Stimulated activated CD4-positive, alpha-beta T cell treated with anti-CD3 and anti-CD28 coated beads, Interleukin-12 subunit alpha, Interleukin-12 subunit beta, amount 100 ng/mL, for 4 hours (primary cell): ENCODE results near the gene ATP6V1C2.
A peak's percentile ranks its signal among the peaks of the same experiment; 100 is the strongest.
"Not testable (repeated sequence)": the region's sequence is repeated elsewhere in the genome, so short reads cannot be mapped to it uniquely, and the experiment has no call there.

Experiments
- DNase-seq: peaks from one replicate; pipeline ENCODE4 v3.0.0-alpha.2; 2020

The ATP6V1C2 gene

GRCh38 chr2:10814571-10815331, 93.3 kb downstream of the ATP6V1C2 start:
- DNase-seq = no peak

GRCh38 chr2:10817413-10817812, 96.0 kb downstream of the ATP6V1C2 start:
- DNase-seq = no peak

- DNase-seq = not testable (repeated sequence)
Observed at GRCh38 chr2:10818305-10818704, 96.9 kb downstream of the ATP6V1C2 start.

- no peak for DNase-seq
Observed at GRCh38 chr2:10818984-10819383, 97.6 kb downstream of the ATP6V1C2 start.

GRCh38 chr2:10819714-10820314, 98.4 kb downstream of the ATP6V1C2 start:
- DNase-seq = no peak

GRCh38 chr2:10820562-10820961, 99.1 kb downstream of the ATP6V1C2 start:
- no peak for DNase-seq

GRCh38 chr2:10820978-10821695, 99.7 kb downstream of the ATP6V1C2 start:
- DNase-seq = no peak

- no peak for DNase-seq
Observed at GRCh38 chr2:10824191-10824590, 102.8 kb downstream of the ATP6V1C2 start.

GRCh38 chr2:10826026-10826425, 104.6 kb downstream of the ATP6V1C2 start:
- DNase-seq = no peak

- DNase-seq = no peak
Observed at GRCh38 chr2:10826625-10827024, 105.2 kb downstream of the ATP6V1C2 start.

- DNase-seq = no peak
Observed at GRCh38 chr2:10828346-10828745, 106.9 kb downstream of the ATP6V1C2 start.

- no peak for DNase-seq
Observed at GRCh38 chr2:10829299-10829698, 107.9 kb downstream of the ATP6V1C2 start.

GRCh38 chr2:10830203-10830602, 108.8 kb downstream of the ATP6V1C2 start:
- DNase-seq = no peak

GRCh38 chr2:10830641-10831399, 109.4 kb downstream of the ATP6V1C2 start:
- no peak for DNase-seq

GRCh38 chr2:10831400-10831985, 110.1 kb downstream of the ATP6V1C2 start:
- DNase-seq = no peak

GRCh38 chr2:10832203-10832936, 110.9 kb downstream of the ATP6V1C2 start:
- peak; percentile 82 for DNase-seq

- no peak for DNase-seq
Observed at GRCh38 chr2:10833021-10833420, 111.6 kb downstream of the ATP6V1C2 start.

GRCh38 chr2:10834068-10834655, 112.7 kb downstream of the ATP6V1C2 start:
- no peak for DNase-seq
